ENCODE measurements around the gene SERPINE2. TPM values are rescaled to one million over a fixed set of nuclear protein-coding genes. Genes with fewer than 3 reads are reported as not detected.
A peak's percentile ranks its signal among the peaks of the same experiment; 100 is the strongest.
"Not testable (repeated sequence)": the region's sequence is repeated elsewhere in the genome, so short reads cannot be mapped to it uniquely, and the experiment has no call there.

The SERPINE2 gene
- total and polyA plus RNA-seq, 2 experiments from 2014 or later, result 1,864 to 5,355 TPM

- H3K79me2 ChIP-seq (ENCODE audit: insufficient read depth), result peaks cover 99% of the 10 kb centered on the region
Measured at GRCh38 chr2:224008702-224009261, 30.3 kb downstream of the SERPINE2 start.

GRCh38 chr2:224004105-224004695, 34.9 kb downstream of the SERPINE2 start:
- Histone ChIP-seq H3K4me1 (ENCODE audit: insufficient read depth) (peaks cover 7% of the 10 kb centered on the region), H3K79me2 (ENCODE audit: insufficient read depth) (peaks cover 99% of the 10 kb centered on the region), H3K9me3 (ENCODE audit: low read depth) (no peaks in the 10 kb centered on the region), H3K9ac (no peak overlapping the region), H3K27ac (peak overlapping the region; percentile 9; the same call in 1 of the 2 replicates), H3K27me3 (replicated peaks; ENCODE audit: insufficient read depth) (no peaks in the 10 kb centered on the region), H2AFZ (no peak overlapping the region), H3K36me3 (ENCODE audit: low read depth) (peaks cover 68% of the 10 kb centered on the region), H3K4me3 (no peak overlapping the region), H3K4me2 (ENCODE audit: unreplicated experiment) (no peak overlapping the region), H3F3A (ENCODE audit: insufficient read depth) (peaks cover 79% of the 10 kb centered on the region), H4K20me1 (ENCODE audit: insufficient read depth) (peaks cover 12% of the 10 kb centered on the region), H3K9me2 (ENCODE audit: insufficient read depth) (no peaks in the 10 kb centered on the region)
- no peak for TF ChIP-seq EZH2phosphoT487 (IDR thresholded peaks at IDR 0.05; ENCODE audit: insufficient read depth, low read depth)
- TF ChIP-seq EZH2 (IDR thresholded peaks at IDR 0.05; ENCODE audit: insufficient read depth, poor library complexity, severe bottlenecking), result no peak
- in situ Hi-C loops (cut with MboI), result no loop called here
- WGBS, 2 experiments (ENCODE audit: low coverage in 1 of 2, low lambda C conversion rate in 2 of 2, missing lambda C conversion rate in 2 of 2), result 87 to 89% methylated on average over 16 of the region's 16 CpGs
- no peak for DNase-seq

More at GRCh38 chr2:224008702-224009261, 30.3 kb downstream of the SERPINE2 start:
- Histone ChIP-seq H3K9me2 (ENCODE audit: insufficient read depth) (no peaks in the 10 kb centered on the region), H3K9ac (no peak overlapping the region), H3K27me3 (replicated peaks; ENCODE audit: insufficient read depth) (no peaks in the 10 kb centered on the region), H3K36me3 (ENCODE audit: low read depth) (peaks cover 69% of the 10 kb centered on the region), H3K9me3 (ENCODE audit: low read depth) (no peaks in the 10 kb centered on the region), H3K4me1 (ENCODE audit: insufficient read depth) (peaks cover 24% of the 10 kb centered on the region), H3K27ac (peak overlapping the region; percentile 31), H4K20me1 (ENCODE audit: insufficient read depth) (peaks cover 16% of the 10 kb centered on the region), H2AFZ (no peak overlapping the region), H3F3A (ENCODE audit: insufficient read depth) (peaks cover 89% of the 10 kb centered on the region), H3K4me2 (ENCODE audit: unreplicated experiment) (no peak overlapping the region), H3K4me3 (no peak overlapping the region)
- peak; percentile 20 for DNase-seq
- no peak for TF ChIP-seq EZH2 (IDR thresholded peaks at IDR 0.05; ENCODE audit: insufficient read depth, poor library complexity, severe bottlenecking)
- no peak for TF ChIP-seq EZH2phosphoT487 (IDR thresholded peaks at IDR 0.05; ENCODE audit: insufficient read depth, low read depth)
- 76% methylated on average over 12 of the region's 12 CpGs for WGBS, 2 experiments (ENCODE audit: low coverage in 1 of 2, low lambda C conversion rate in 2 of 2, missing lambda C conversion rate in 2 of 2)
- in situ Hi-C loops (cut with MboI), result no loop called here

- 84% methylated on average over 5 of the region's 5 CpGs for WGBS, 2 experiments (ENCODE audit: low coverage in 1 of 2, low lambda C conversion rate in 2 of 2, missing lambda C conversion rate in 2 of 2)
- in situ Hi-C loops (cut with MboI), result not testable (repeated sequence)
- peaks cover 75% of the 10 kb centered on the region for H3K36me3 ChIP-seq (ENCODE audit: low read depth)
Measured at GRCh38 chr2:224000662-224001061, 38.4 kb downstream of the SERPINE2 start.

GRCh38 chr2:223999862-224000261, 39.2 kb downstream of the SERPINE2 start:
- Histone ChIP-seq H3K4me2 (ENCODE audit: unreplicated experiment) (no peak overlapping the region), H3K79me2 (ENCODE audit: insufficient read depth) (peaks cover 99% of the 10 kb centered on the region), H3F3A (ENCODE audit: insufficient read depth) (peaks cover 84% of the 10 kb centered on the region), H3K27ac (no peak overlapping the region), H3K9me2 (ENCODE audit: insufficient read depth) (no peaks in the 10 kb centered on the region), H3K9me3 (ENCODE audit: low read depth) (no peaks in the 10 kb centered on the region), H4K20me1 (ENCODE audit: insufficient read depth) (peaks cover 4% of the 10 kb centered on the region; the same call in 1 of the 2 replicates), H3K27me3 (replicated peaks; ENCODE audit: insufficient read depth) (no peaks in the 10 kb centered on the region), H3K9ac (no peak overlapping the region), H3K4me3 (no peak overlapping the region), H3K4me1 (ENCODE audit: insufficient read depth) (peaks cover 20% of the 10 kb centered on the region; the same call in 1 of the 2 replicates), H3K36me3 (ENCODE audit: low read depth) (peaks cover 80% of the 10 kb centered on the region), H2AFZ (no peak overlapping the region)
- DNase-seq, result no peak
- 90 to 93% methylated on average over 11 of the region's 11 CpGs for WGBS, 2 experiments (ENCODE audit: low coverage in 1 of 2, low lambda C conversion rate in 2 of 2, missing lambda C conversion rate in 2 of 2)
- in situ Hi-C loops (cut with MboI), result loop anchor here (10.0 kb wide), 1 partner anchor 285 kb away; no protein-coding TSS in a partner anchor
- TF ChIP-seq EZH2 (IDR thresholded peaks at IDR 0.05; ENCODE audit: insufficient read depth, poor library complexity, severe bottlenecking), result no peak
- no peak for TF ChIP-seq EZH2phosphoT487 (IDR thresholded peaks at IDR 0.05; ENCODE audit: insufficient read depth, low read depth)

More at GRCh38 chr2:224000662-224001061, 38.4 kb downstream of the SERPINE2 start:
- H3K9me2 ChIP-seq (ENCODE audit: insufficient read depth); H3K4me2 ChIP-seq (ENCODE audit: unreplicated experiment); H3K27ac ChIP-seq; H3K9ac ChIP-seq; H3K27me3 ChIP-seq (replicated peaks; ENCODE audit: insufficient read depth); DNase-seq; H3K4me3 ChIP-seq; H4K20me1 ChIP-seq (ENCODE audit: insufficient read depth); H3K9me3 ChIP-seq (ENCODE audit: low read depth); H2AFZ ChIP-seq: not testable (repeated sequence)
- peaks cover 99% of the 10 kb centered on the region for H3K79me2 ChIP-seq (ENCODE audit: insufficient read depth)
- H3K4me1 ChIP-seq (ENCODE audit: insufficient read depth), result peaks cover 15% of the 10 kb centered on the region; the same call in 1 of the 2 replicates
- H3F3A ChIP-seq (ENCODE audit: insufficient read depth), result peaks cover 83% of the 10 kb centered on the region

All from GM23248 (cell line).